K562 (cell line): ENCODE data around the gene FLT1. TPM values are rescaled to one million over a fixed set of nuclear protein-coding genes. Genes with fewer than 3 reads are reported as not detected.
A peak's percentile ranks its signal among the peaks of the same experiment; 100 is the strongest.

Experiments used
- E2F4 ChIP-seq: sonication (generic); formaldehyde crosslinking; IDR thresholded peaks from 2 replicates; pipeline ENCODE4 v1.8.0; 2022; ENCODE audit warnings: mild to moderate bottlenecking, low read depth, missing genetic modification reagents
- E2F5 ChIP-seq: sonication (generic); formaldehyde crosslinking; IDR thresholded peaks from 2 replicates; pipeline ENCODE4 v1.8.0; 2022; ENCODE audit warnings: mild to moderate bottlenecking, missing genetic modification reagents
- ELF2 ChIP-seq: fragments of 250-450 bp; sonication (Bioruptor Pico); IDR thresholded peaks from 2 replicates; pipeline ENCODE4 v1.5.0; 2021; ENCODE audit warnings: mild to moderate bottlenecking
- HNRNPH1 ChIP-seq: fragments of 200-400 bp; formaldehyde crosslinking; optimal IDR thresholded peaks from 2 replicates; pipeline ENCODE3; 2017; ENCODE audit warnings: low read depth, mild to moderate bottlenecking, low read length, moderate library complexity
- HNRNPLL ChIP-seq: fragments of 200-400 bp; formaldehyde crosslinking; IDR thresholded peaks from 2 replicates; pipeline ENCODE4 v1.6.1; 2017; ENCODE audit warnings: low read length, low read depth, mild to moderate bottlenecking; ENCODE audit not compliant: poor library complexity, severe bottlenecking
- SRF ChIP-seq, 2 experiments: fragments of 250-450, 450-650 bp in 1 of 2; sonication (Bioruptor Pico) in 1 of 2; sonication (generic) in 1 of 2; formaldehyde crosslinking; IDR thresholded peaks; 2 replicates each; pipeline versions ENCODE4 v1.5.0 to v1.5.1; 2020 to 2022; ENCODE audit warnings: mild to moderate bottlenecking in 1 of 2, missing genetic modification reagents in 1 of 2
- USF2 ChIP-seq: sonication (generic); formaldehyde crosslinking; IDR thresholded peaks from 2 replicates; pipeline ENCODE4 v1.5.0; 2020; ENCODE audit warnings: missing genetic modification reagents
- ZNF347 ChIP-seq: fragments of 450-650 bp; formaldehyde crosslinking; IDR thresholded peaks from 2 replicates; pipeline ENCODE4 v1.4.0; 2020; ENCODE audit warnings: low read depth, mild to moderate bottlenecking, moderate library complexity
- polyA plus RNA-seq, 8 experiments: library from polyadenylated mRNA; depleted of rRNA in 4 of 8; stranded (reverse) in 5 of 8; unstranded in 3 of 8; fragments of >200 nt; fragmentation: Nextera tagmentation in 2 of 8; fragmentation: Illumina TruSeq in 1 of 8; extraction: Ambion mirVana in 2 of 8; extraction: Trizol in 1 of 8; gene quantifications; 2 replicates each; pipeline versions ENCODE4 v1.2.1 to v1.2.3, GENCODE V29; 2011 to 2014; ENCODE audit warnings: inconsistent platforms in 1 of 8, missing spikeins in 1 of 8
- total RNA-seq, 7 experiments: library from RNA; depleted of rRNA in 6 of 7; stranded (reverse); fragments of >200 nt in 6 of 7; fragmentation: Illumina TruSeq in 2 of 7; extraction: Trizol in 2 of 7; gene quantifications; 2 replicates each; pipeline versions ENCODE4 v1.2.1 to v1.2.3, GENCODE V29; 2011 to 2021; ENCODE audit warnings: low replicate concordance in 1 of 7
- TF ChIP-seq, protein P1 (sequence below): fragments of 450-650 bp; IDR thresholded peaks from 2 replicates; pipeline ENCODE4 v1.6.1; 2017; ENCODE audit warnings: antibody characterized with exemption, mild to moderate bottlenecking
- TF ChIP-seq, protein P2 (sequence below): fragments of 250-450 bp; sonication (Bioruptor Pico); IDR thresholded peaks from 2 replicates; pipeline ENCODE4 v1.4.0; 2020
- TF ChIP-seq, protein P3 (sequence below), 2 experiments: fragments of 450-650 bp; IDR thresholded peaks; 2 replicates each; pipeline ENCODE4 v1.6.1; 2016

Gene FLT1
- total and polyA plus RNA-seq, 9 of the 15 experiments (the other 6 are each of a cell fraction or from before 2014, with no cell fraction given): 0.01 to 2.0 (median 0.22) TPM

DNA sequence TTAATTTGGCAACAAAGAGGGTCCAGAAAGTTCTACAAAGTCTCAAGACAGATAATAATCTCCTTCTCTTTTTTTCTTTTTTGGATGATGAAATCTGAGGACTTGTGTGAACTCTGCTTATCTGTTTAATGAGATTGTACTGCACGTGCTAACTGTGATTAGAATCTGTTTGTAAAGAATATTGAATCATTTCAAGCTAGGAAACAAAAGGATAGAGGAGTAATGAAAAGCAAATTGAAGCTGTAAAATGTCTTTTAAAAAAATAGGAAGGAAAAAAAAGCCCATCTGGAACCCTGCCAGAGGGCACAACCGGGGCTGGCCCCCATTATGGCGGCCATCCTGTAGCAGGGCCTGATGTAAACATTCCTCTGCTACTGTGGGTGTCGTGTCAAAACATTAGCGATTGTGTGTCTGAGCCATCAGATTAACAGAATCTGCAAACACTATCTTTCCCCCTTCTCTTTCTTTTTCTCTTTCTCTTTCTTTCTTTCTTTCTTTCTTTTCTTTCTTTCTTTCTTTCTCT, 83.0 kb downstream of the FLT1 start (continued):
- TF ChIP-seq, protein P1, sequence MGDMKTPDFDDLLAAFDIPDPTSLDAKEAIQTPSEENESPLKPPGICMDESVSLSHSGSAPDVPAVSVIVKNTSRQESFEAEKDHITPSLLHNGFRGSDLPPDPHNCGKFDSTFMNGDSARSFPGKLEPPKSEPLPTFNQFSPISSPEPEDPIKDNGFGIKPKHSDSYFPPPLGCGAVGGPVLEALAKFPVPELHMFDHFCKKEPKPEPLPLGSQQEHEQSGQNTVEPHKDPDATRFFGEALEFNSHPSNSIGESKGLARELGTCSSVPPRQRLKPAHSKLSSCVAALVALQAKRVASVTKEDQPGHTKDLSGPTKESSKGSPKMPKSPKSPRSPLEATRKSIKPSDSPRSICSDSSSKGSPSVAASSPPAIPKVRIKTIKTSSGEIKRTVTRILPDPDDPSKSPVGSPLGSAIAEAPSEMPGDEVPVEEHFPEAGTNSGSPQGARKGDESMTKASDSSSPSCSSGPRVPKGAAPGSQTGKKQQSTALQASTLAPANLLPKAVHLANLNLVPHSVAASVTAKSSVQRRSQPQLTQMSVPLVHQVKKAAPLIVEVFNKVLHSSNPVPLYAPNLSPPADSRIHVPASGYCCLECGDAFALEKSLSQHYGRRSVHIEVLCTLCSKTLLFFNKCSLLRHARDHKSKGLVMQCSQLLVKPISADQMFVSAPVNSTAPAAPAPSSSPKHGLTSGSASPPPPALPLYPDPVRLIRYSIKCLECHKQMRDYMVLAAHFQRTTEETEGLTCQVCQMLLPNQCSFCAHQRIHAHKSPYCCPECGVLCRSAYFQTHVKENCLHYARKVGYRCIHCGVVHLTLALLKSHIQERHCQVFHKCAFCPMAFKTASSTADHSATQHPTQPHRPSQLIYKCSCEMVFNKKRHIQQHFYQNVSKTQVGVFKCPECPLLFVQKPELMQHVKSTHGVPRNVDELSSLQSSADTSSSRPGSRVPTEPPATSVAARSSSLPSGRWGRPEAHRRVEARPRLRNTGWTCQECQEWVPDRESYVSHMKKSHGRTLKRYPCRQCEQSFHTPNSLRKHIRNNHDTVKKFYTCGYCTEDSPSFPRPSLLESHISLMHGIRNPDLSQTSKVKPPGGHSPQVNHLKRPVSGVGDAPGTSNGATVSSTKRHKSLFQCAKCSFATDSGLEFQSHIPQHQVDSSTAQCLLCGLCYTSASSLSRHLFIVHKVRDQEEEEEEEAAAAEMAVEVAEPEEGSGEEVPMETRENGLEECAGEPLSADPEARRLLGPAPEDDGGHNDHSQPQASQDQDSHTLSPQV: peak; percentile 50; the same call in 1 of the 2 replicates
- TF ChIP-seq, protein P2, sequence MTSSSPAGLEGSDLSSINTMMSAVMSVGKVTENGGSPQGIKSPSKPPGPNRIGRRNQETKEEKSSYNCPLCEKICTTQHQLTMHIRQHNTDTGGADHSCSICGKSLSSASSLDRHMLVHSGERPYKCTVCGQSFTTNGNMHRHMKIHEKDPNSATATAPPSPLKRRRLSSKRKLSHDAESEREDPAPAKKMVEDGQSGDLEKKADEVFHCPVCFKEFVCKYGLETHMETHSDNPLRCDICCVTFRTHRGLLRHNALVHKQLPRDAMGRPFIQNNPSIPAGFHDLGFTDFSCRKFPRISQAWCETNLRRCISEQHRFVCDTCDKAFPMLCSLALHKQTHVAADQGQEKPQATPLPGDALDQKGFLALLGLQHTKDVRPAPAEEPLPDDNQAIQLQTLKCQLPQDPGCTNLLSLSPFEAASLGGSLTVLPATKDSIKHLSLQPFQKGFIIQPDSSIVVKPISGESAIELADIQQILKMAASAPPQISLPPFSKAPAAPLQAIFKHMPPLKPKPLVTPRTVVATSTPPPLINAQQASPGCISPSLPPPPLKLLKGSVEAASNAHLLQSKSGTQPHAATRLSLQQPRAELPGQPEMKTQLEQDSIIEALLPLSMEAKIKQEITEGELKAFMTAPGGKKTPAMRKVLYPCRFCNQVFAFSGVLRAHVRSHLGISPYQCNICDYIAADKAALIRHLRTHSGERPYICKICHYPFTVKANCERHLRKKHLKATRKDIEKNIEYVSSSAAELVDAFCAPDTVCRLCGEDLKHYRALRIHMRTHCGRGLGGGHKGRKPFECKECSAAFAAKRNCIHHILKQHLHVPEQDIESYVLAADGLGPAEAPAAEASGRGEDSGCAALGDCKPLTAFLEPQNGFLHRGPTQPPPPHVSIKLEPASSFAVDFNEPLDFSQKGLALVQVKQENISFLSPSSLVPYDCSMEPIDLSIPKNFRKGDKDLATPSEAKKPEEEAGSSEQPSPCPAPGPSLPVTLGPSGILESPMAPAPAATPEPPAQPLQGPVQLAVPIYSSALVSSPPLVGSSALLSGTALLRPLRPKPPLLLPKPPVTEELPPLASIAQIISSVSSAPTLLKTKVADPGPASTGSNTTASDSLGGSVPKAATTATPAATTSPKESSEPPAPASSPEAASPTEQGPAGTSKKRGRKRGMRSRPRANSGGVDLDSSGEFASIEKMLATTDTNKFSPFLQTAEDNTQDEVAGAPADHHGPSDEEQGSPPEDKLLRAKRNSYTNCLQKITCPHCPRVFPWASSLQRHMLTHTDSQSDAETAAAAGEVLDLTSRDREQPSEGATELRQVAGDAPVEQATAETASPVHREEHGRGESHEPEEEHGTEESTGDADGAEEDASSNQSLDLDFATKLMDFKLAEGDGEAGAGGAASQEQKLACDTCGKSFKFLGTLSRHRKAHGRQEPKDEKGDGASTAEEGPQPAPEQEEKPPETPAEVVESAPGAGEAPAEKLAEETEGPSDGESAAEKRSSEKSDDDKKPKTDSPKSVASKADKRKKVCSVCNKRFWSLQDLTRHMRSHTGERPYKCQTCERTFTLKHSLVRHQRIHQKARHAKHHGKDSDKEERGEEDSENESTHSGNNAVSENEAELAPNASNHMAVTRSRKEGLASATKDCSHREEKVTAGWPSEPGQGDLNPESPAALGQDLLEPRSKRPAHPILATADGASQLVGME (CRISPR knock-in tag): no peak
- TF ChIP-seq HNRNPLL (no peak), E2F4 (CRISPR knock-in tag) (no peak), ZNF347 (no peak), SRF (CRISPR knock-in tag; IDR thresholded peaks at IDR 0.05) (no peak), E2F5 (CRISPR knock-in tag) (no peak), ELF2 (no peak), USF2 (CRISPR knock-in tag) (no peak), HNRNPH1 (no peak)
- TF ChIP-seq, protein P3, sequence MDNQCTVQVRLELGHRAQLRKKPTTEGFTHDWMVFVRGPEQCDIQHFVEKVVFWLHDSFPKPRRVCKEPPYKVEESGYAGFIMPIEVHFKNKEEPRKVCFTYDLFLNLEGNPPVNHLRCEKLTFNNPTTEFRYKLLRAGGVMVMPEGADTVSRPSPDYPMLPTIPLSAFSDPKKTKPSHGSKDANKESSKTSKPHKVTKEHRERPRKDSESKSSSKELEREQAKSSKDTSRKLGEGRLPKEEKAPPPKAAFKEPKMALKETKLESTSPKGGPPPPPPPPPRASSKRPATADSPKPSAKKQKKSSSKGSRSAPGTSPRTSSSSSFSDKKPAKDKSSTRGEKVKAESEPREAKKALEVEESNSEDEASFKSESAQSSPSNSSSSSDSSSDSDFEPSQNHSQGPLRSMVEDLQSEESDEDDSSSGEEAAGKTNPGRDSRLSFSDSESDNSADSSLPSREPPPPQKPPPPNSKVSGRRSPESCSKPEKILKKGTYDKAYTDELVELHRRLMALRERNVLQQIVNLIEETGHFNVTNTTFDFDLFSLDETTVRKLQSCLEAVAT (IDR thresholded peaks at IDR 0.05): no peak
